ENCODE results near the gene TMEM198. TPM values are rescaled to one million over a fixed set of nuclear protein-coding genes. Genes with fewer than 3 reads are reported as not detected.

TMEM198 gene
- total RNA-seq, 4 donors from 2014 or later, result 1.1 to 4.4 (median 1.2) TPM; not detected in 1

DNA sequence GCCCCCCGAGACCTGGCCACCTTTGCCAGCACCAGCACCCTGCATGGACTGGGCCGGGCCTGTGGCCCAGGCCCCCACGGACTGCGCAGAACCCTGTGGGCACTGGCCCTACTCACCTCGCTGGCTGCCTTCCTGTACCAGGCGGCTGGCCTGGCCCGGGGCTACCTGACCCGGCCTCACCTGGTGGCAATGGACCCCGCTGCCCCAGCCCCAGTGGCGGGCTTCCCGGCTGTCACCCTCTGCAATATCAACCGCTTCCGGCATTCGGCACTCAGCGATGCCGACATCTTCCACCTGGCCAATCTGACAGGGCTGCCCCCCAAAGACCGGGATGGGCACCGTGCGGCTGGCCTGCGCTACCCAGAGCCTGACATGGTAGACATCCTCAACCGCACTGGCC is 29.0 kb upstream of the TMEM198 start:
- TF ChIP-seq POLR2AphosphoS5 (IDR thresholded peaks at IDR 0.05), result no peak
- TF ChIP-seq POLR2A (IDR thresholded peaks at IDR 0.05), result no peak
- no peak for TF ChIP-seq EP300 (IDR thresholded peaks at IDR 0.05; ENCODE audit: low read depth)
- TF ChIP-seq, protein P1, sequence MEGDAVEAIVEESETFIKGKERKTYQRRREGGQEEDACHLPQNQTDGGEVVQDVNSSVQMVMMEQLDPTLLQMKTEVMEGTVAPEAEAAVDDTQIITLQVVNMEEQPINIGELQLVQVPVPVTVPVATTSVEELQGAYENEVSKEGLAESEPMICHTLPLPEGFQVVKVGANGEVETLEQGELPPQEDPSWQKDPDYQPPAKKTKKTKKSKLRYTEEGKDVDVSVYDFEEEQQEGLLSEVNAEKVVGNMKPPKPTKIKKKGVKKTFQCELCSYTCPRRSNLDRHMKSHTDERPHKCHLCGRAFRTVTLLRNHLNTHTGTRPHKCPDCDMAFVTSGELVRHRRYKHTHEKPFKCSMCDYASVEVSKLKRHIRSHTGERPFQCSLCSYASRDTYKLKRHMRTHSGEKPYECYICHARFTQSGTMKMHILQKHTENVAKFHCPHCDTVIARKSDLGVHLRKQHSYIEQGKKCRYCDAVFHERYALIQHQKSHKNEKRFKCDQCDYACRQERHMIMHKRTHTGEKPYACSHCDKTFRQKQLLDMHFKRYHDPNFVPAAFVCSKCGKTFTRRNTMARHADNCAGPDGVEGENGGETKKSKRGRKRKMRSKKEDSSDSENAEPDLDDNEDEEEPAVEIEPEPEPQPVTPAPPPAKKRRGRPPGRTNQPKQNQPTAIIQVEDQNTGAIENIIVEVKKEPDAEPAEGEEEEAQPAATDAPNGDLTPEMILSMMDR (IDR thresholded peaks at IDR 0.05), result no peak
- intact Hi-C loops (cut with DNase I; ENCODE audit: low total_unique reads) (no loop called here), in situ Hi-C loops (cut with MboI; ENCODE audit: low pct_ligation_motif_present in 1 of 4, low pct_unique_long_range_greater_than_20kb in 1 of 4, low sequenced_read_pairs in 3 of 4) (no loop called here)
- H3K4me3 ChIP-seq, result no peak overlapping the region
- no peak for DNase-seq
- peaks cover 79% of the 10 kb centered on the region for H3K27me3 ChIP-seq
- no peaks in the 10 kb centered on the region for H3K9me3 ChIP-seq
- H3K36me3 ChIP-seq, result no peaks in the 10 kb centered on the region
- WGBS, 2 donors (ENCODE audit: low coverage in 1 of 2), result 92% methylated on average over 21 of the region's 21 CpGs; no CpG with 5 or more reads in 1 of the 2 donors
- no peak overlapping the region for H3K27ac ChIP-seq
- peaks cover 0 to 6% (median 5%) of the 10 kb centered on the region in 4 donors for H3K4me1 ChIP-seq

DNA sequence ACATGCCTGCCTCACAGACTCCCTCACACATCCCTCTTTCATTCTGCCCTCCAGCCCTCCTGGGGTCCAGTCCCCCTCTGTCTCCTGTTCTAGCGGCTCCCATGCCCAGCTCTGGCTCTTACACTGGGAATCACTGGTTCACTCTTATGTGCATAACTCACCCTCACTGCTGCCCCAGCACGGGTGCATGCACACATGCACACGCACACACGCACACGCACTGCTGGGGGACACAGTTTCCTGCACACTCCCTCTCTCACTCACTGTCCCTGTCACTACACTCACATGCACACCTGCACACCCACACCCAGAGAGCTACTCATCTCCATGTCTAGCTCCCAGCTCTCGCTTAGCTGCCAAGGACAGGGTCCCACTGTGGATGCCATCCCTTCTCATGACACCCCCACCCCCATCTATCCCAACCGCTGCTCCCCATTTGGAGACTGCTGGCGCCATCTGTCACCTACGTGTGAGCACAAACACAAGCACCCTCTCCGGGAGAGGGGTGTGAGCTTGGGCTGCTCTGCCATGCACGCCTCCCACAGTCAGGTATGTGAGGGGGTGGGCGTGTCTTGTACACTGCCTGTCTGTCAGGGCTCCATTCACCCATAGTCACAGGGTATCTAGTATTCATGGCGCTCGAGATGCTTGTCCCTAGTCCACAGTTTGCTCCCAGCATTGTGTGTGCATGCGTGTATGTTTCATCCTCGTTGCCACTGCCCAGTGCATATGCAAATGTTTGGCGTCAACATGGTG is 27.8 kb upstream of the TMEM198 start:
- intact Hi-C loops (cut with DNase I; ENCODE audit: low total_unique reads), result no loop called here
- 56 to 70% methylated on average over 4 to 17 of the region's 17 CpGs for WGBS, 2 donors (ENCODE audit: low coverage in 1 of 2)
- H3K4me1 ChIP-seq, result no peaks in the 10 kb centered on the region
- DNase-seq, result no peak
- peaks cover 78% of the 10 kb centered on the region for H3K27me3 ChIP-seq
- H3K9me3 ChIP-seq, result no peaks in the 10 kb centered on the region
- no peak for TF ChIP-seq POLR2AphosphoS5 (IDR thresholded peaks at IDR 0.05)
- TF ChIP-seq EP300 (IDR thresholded peaks at IDR 0.05; ENCODE audit: low read depth), result no peak
- TF ChIP-seq, protein P1 (IDR thresholded peaks at IDR 0.05), result no peak
- TF ChIP-seq POLR2A (IDR thresholded peaks at IDR 0.05), result no peak
- in situ Hi-C loops (cut with MboI; ENCODE audit: low pct_ligation_motif_present in 1 of 4, low pct_unique_long_range_greater_than_20kb in 1 of 4, low sequenced_read_pairs in 3 of 4), result no loop called here
- no peak overlapping the region for H3K27ac ChIP-seq
- no peaks in the 10 kb centered on the region for H3K36me3 ChIP-seq
- H3K4me3 ChIP-seq, result no peak overlapping the region

DNA sequence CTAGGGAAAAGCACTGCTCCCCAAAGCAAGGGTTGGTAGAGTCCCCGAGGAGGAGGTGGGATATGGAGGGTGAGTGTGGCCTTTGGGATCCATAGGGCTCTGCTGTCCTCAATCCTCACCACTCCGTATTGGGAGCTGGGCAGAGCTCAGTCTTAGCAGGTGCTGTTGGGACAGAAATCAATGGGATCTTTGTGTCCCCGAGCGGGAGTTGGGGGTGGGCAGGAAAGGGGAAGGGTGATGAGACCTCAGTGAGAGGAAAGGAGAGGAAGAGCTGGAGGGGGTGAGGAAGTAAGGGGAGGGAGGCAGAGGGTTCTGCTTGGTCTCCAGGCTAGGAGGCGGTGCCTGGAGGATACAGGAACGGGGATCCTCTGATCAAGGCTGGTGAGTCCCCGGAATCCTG is 26.9 kb upstream of the TMEM198 start:
- peaks cover 78% of the 10 kb centered on the region for H3K27me3 ChIP-seq
- H3K36me3 ChIP-seq, result no peaks in the 10 kb centered on the region
- TF ChIP-seq, protein P1 (IDR thresholded peaks at IDR 0.05), result no peak
- TF ChIP-seq POLR2AphosphoS5 (IDR thresholded peaks at IDR 0.05) (no peak), EP300 (IDR thresholded peaks at IDR 0.05; ENCODE audit: low read depth) (no peak), POLR2A (IDR thresholded peaks at IDR 0.05) (no peak)
- no peaks in the 10 kb centered on the region for H3K9me3 ChIP-seq
- in situ Hi-C loops (cut with MboI; ENCODE audit: low pct_ligation_motif_present in 1 of 4, low pct_unique_long_range_greater_than_20kb in 1 of 4, low sequenced_read_pairs in 3 of 4), result no loop called here
- WGBS, 2 donors (ENCODE audit: low coverage in 1 of 2), result 53% methylated on average over 7 of the region's 7 CpGs; no CpG with 5 or more reads in 1 of the 2 donors
- H3K4me1 ChIP-seq, result peaks cover 0 to 4% (median 0%) of the 10 kb centered on the region in 4 donors
- no peak for DNase-seq
- no peak overlapping the region for H3K4me3 ChIP-seq
- intact Hi-C loops (cut with DNase I; ENCODE audit: low total_unique reads), result no loop called here
- H3K27ac ChIP-seq, result no peak overlapping the region

DNA sequence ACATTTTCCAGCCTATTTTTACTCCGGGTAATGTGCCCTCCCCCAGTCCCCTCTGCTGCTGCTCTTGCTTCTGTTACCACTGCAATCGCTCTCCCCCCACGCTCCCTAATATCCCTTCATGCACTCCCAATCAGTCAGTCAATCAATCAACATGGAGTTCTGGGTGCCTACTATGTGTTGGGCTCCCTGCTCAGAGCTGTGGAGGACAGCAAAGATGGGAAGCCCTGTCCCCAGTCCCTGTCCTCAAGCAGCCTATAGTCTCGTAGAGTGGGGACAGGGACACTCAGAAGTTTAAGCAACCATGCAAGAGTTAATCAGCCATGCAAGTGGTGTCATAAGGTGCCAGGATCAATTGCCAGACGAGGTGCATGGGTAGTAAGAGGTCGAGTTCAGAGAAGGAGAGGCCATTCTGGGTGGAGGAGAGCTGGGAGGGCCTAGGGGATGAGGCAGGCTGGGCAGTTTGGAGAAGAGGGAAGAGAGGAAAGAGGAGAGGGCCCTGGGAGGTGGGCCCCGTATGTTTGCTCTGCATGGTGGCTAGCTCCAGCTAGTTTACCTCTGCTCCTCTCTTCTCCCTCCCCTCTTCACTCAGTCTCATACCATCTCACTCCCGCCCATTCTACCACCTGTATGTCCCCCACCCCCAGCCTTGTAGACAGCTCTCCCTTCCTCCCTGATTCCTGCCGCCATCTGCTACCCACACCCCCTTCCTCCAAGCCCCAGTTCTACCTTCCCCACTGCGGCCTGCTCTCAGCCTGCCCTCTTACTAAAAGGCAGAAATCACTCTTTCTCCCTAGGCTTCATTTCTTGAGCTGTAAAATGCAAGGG is 25.7 kb upstream of the TMEM198 start:
- peaks cover 7 to 16% (median 9%) of the 10 kb centered on the region in 4 donors for H3K4me1 ChIP-seq
- H3K4me3 ChIP-seq, result no peak overlapping the region
- 56 to 63% methylated on average over 6 to 10 of the region's 10 CpGs for WGBS, 2 donors (ENCODE audit: low coverage in 1 of 2)
- no peaks in the 10 kb centered on the region for H3K9me3 ChIP-seq
- no peak overlapping the region for H3K27ac ChIP-seq
- peaks cover 78% of the 10 kb centered on the region for H3K27me3 ChIP-seq
- H3K36me3 ChIP-seq, result no peaks in the 10 kb centered on the region
- intact Hi-C loops (cut with DNase I; ENCODE audit: low total_unique reads) (no loop called here), in situ Hi-C loops (cut with MboI; ENCODE audit: low pct_ligation_motif_present in 1 of 4, low pct_unique_long_range_greater_than_20kb in 1 of 4, low sequenced_read_pairs in 3 of 4) (no loop called here)
- no peak for DNase-seq
- TF ChIP-seq, protein P1 (IDR thresholded peaks at IDR 0.05), result no peak
- no peak for TF ChIP-seq EP300 (IDR thresholded peaks at IDR 0.05; ENCODE audit: low read depth)
- no peak for TF ChIP-seq POLR2A (IDR thresholded peaks at IDR 0.05)
- no peak for TF ChIP-seq POLR2AphosphoS5 (IDR thresholded peaks at IDR 0.05)
